ENCODE results near the gene AVPI1.
A peak's percentile ranks its signal among the peaks of the same experiment; 100 is the strongest.
"Not testable (repeated sequence)": the region's sequence is repeated elsewhere in the genome, so short reads cannot be mapped to it uniquely, and the experiment has no call there.

AVPI1 gene

GRCh38 chr10:97659589-97659988, 27.5 kb downstream of the AVPI1 start:
- H3K4me3 ChIP-seq (ENCODE audit: low read depth, low read length) = no peak overlapping the region
- DNase-seq (ENCODE audit: low read depth) = peak; percentile 54
- TF ChIP-seq, protein P1, sequence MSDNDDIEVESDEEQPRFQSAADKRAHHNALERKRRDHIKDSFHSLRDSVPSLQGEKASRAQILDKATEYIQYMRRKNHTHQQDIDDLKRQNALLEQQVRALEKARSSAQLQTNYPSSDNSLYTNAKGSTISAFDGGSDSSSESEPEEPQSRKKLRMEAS (IDR thresholded peaks at IDR 0.05; ENCODE audit: low read depth, low read length) = peak; percentile 95
- TF ChIP-seq POLR2A (IDR thresholded peaks at IDR 0.05; ENCODE audit: extremely low read depth, insufficient read length) = no peak
- peak; percentile 96 for TF ChIP-seq MYC (IDR thresholded peaks at IDR 0.05; ENCODE audit: low read depth, low read length)
- no peak for TF ChIP-seq CTCF (IDR thresholded peaks at IDR 0.05; ENCODE audit: low read depth, low read length)

- peak; percentile 75 for DNase-seq (ENCODE audit: low read depth)
Observed at GRCh38 chr10:97656777-97657176, 30.3 kb downstream of the AVPI1 start.

GRCh38 chr10:97651773-97652172, 35.3 kb downstream of the AVPI1 start:
- TF ChIP-seq POLR2A (IDR thresholded peaks at IDR 0.05; ENCODE audit: extremely low read depth, insufficient read length) (no peak), CTCF (IDR thresholded peaks at IDR 0.05; ENCODE audit: low read depth, low read length) (no peak), MYC (IDR thresholded peaks at IDR 0.05; ENCODE audit: low read depth, low read length) (no peak)
- TF ChIP-seq, protein P1 (IDR thresholded peaks at IDR 0.05; ENCODE audit: low read depth, low read length) = no peak
- no peak for DNase-seq (ENCODE audit: low read depth)
- no peak overlapping the region for H3K4me3 ChIP-seq (ENCODE audit: low read depth, low read length)

More at GRCh38 chr10:97656777-97657176, 30.3 kb downstream of the AVPI1 start:
- no peak overlapping the region for H3K4me3 ChIP-seq (ENCODE audit: low read depth, low read length)
- no peak for TF ChIP-seq CTCF (IDR thresholded peaks at IDR 0.05; ENCODE audit: low read depth, low read length)
- TF ChIP-seq MYC (IDR thresholded peaks at IDR 0.05; ENCODE audit: low read depth, low read length) = peak; percentile 53; the same call in 1 of the 2 replicates
- TF ChIP-seq, protein P1 (IDR thresholded peaks at IDR 0.05; ENCODE audit: low read depth, low read length) = peak; percentile 54; the same call in 1 of the 2 replicates

- DNase-seq (ENCODE audit: low read depth) = no peak
- no peak overlapping the region for H3K4me3 ChIP-seq (ENCODE audit: low read depth, low read length)
- TF ChIP-seq MYC (IDR thresholded peaks at IDR 0.05; ENCODE audit: low read depth, low read length) (no peak), CTCF (IDR thresholded peaks at IDR 0.05; ENCODE audit: low read depth, low read length) (no peak), POLR2A (IDR thresholded peaks at IDR 0.05; ENCODE audit: extremely low read depth, insufficient read length) (no peak)
- TF ChIP-seq, protein P1 (IDR thresholded peaks at IDR 0.05; ENCODE audit: low read depth, low read length) = no peak
Observed at GRCh38 chr10:97650726-97651125, 36.3 kb downstream of the AVPI1 start.

DNA sequence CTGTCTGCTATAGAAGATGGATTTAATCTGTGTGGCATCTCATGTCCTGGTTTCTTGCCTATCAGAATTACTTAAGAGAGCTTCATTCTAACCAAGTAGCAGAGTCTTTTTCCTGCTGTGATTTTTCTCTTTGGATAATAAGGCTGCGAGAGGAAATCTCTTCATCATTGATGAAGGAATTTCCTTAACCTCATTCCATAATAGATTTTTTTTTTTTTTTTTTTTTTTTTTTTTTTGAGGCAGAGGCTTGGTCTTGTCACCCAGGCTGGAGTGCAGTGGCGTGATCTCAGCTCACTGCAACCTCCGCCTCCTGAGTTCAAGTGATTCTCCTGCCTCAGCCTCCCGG, 37.7 kb downstream of the AVPI1 start:
- DNase-seq (ENCODE audit: low read depth); H3K4me3 ChIP-seq (ENCODE audit: low read depth, low read length): not testable (repeated sequence)

GRCh38 chr10:97648562-97649404, 38.3 kb downstream of the AVPI1 start:
- TF ChIP-seq MYC (IDR thresholded peaks at IDR 0.05; ENCODE audit: low read depth, low read length) = no peak
- peak; percentile 48 for DNase-seq (ENCODE audit: low read depth)
- no peak overlapping the region for H3K4me3 ChIP-seq (ENCODE audit: low read depth, low read length)

GRCh38 chr10:97647556-97647955, 39.5 kb downstream of the AVPI1 start:
- TF ChIP-seq, protein P1 (IDR thresholded peaks at IDR 0.05; ENCODE audit: low read depth, low read length) = no peak
- no peak for TF ChIP-seq MYC (IDR thresholded peaks at IDR 0.05; ENCODE audit: low read depth, low read length)
- no peak for TF ChIP-seq CTCF (IDR thresholded peaks at IDR 0.05; ENCODE audit: low read depth, low read length)
- H3K4me3 ChIP-seq (ENCODE audit: low read depth, low read length) = no peak overlapping the region
- peak; percentile 33 for DNase-seq (ENCODE audit: low read depth)
